B cell (primary cell): ENCODE results near the gene SMC4.

ENCODE experiments used
- CTCF ChIP-seq: fragments of 200-600 bp; IDR thresholded peaks from one replicate; pipeline ENCODE4 v1.8.0; 2022; ENCODE audit warnings: antibody characterized with exemption, mild to moderate bottlenecking
- EZH2 ChIP-seq: IDR thresholded peaks from 2 replicates; pipeline ENCODE4 v1.6.1; 2012; ENCODE audit warnings: borderline replicate concordance, low read depth, mild to moderate bottlenecking, moderate library complexity, low read length; ENCODE audit not compliant: insufficient read depth, poor library complexity, severe bottlenecking

GRCh38 chr3:160482796-160483195 is 83.3 kb downstream of the SMC4 start:
- TF ChIP-seq EZH2, result no peak
- TF ChIP-seq CTCF, result no peak
